BLaER1 treated with 17β-estradiol and CSF1 and Interleukin-3, amounts not matched to agents 10 nM and 100 nM (cell line): Measurements from ENCODE around the gene ADIPOR2.

ENCODE experiments used
- H3K27ac ChIP-seq, 11 experiments: shearing (Covaris generic); formaldehyde crosslinking; 2 replicates each; pipeline ENCODE4 v1.8.1; 2022
- H3K27me3 ChIP-seq, 11 experiments: shearing (Covaris generic); formaldehyde crosslinking; 2 replicates each; pipeline ENCODE4 v1.8.1; 2022
- H3K36me3 ChIP-seq, 11 experiments: shearing (Covaris generic); formaldehyde crosslinking; 2 replicates each; pipeline ENCODE4 v1.8.1; 2022
- H3K4me1 ChIP-seq, 10 experiments: shearing (Covaris generic); formaldehyde crosslinking; 2 replicates each; pipeline ENCODE4 v1.8.1; 2022
- H3K4me2 ChIP-seq, 11 experiments: shearing (Covaris generic); formaldehyde crosslinking; 2 replicates each; pipeline ENCODE4 v1.8.1; 2022
- H3K4me3 ChIP-seq, 10 experiments: shearing (Covaris generic); formaldehyde crosslinking; 2 replicates each; pipeline ENCODE4 v1.8.1; 2022
- H3K9ac ChIP-seq, 11 experiments: shearing (Covaris generic); formaldehyde crosslinking; 2 replicates each; pipeline ENCODE4 v1.8.1; 2022
- H3K9me3 ChIP-seq, 11 experiments: shearing (Covaris generic); formaldehyde crosslinking; replicated peaks in 1 of 11; 2 replicates each; pipeline ENCODE4 v1.8.1; 2022
- H4K20me1 ChIP-seq, 11 experiments: shearing (Covaris generic); formaldehyde crosslinking; 2 replicates each; pipeline ENCODE4 v1.8.1; 2022
- Cebpa-rat ChIP-seq, 11 experiments: shearing (Covaris generic); IDR thresholded peaks; 2 replicates each; pipeline ENCODE4 v1.8.1; 2022

ADIPOR2 gene

GRCh38 chr12:1808036-1808797 lies 117.3 kb downstream of the ADIPOR2 start:
- H3K9me3 ChIP-seq: no peaks in the 10 kb centered on the region
- H3K4me3 ChIP-seq: peak overlapping the region; percentile 14 to 79 (median 66); a peak in 18 of 20 replicates
- no peaks in the 10 kb centered on the region for H4K20me1 ChIP-seq
- H3K27me3 ChIP-seq: no peaks in the 10 kb centered on the region
- peaks cover 0 to 34% (median 9%) of the 10 kb centered on the region in 11 experiments; a peak in 10 of 22 replicates for H3K36me3 ChIP-seq
- peak overlapping the region; percentile 77 to 99 (median 97) for H3K4me2 ChIP-seq
- TF ChIP-seq Cebpa-rat (IDR thresholded peaks at IDR 0.05): no peak
- H3K27ac ChIP-seq: peak overlapping the region; percentile 59 to 100 (median 97); a peak in 21 of 22 replicates
- H3K4me1 ChIP-seq: peaks cover 97 to 100% (median 99%) of the 10 kb centered on the region in 10 experiments
- peak overlapping the region; percentile 58 to 97 (median 92); a peak in 21 of 22 replicates for H3K9ac ChIP-seq

GRCh38 chr12:1808798-1809480 lies 118.1 kb downstream of the ADIPOR2 start:
- Histone ChIP-seq H3K9me3 (no peaks in the 10 kb centered on the region), H3K27me3 (no peaks in the 10 kb centered on the region), H3K36me3 (peaks cover 0 to 27% (median 7%) of the 10 kb centered on the region in 11 experiments; a peak in 9 of 22 replicates), H3K27ac (peak overlapping the region; percentile 66 to 100 (median 97)), H3K4me1 (peaks cover 97 to 100% (median 99%) of the 10 kb centered on the region in 10 experiments), H3K4me2 (peak overlapping the region; percentile 77 to 99 (median 97)), H4K20me1 (no peaks in the 10 kb centered on the region), H3K4me3 (peak overlapping the region; percentile 48 to 79 (median 66); a peak in 18 of 20 replicates), H3K9ac (peak overlapping the region; percentile 84 to 97 (median 92))
- no peak for TF ChIP-seq Cebpa-rat (IDR thresholded peaks at IDR 0.05)

GRCh38 chr12:1809591-1810190 lies 118.8 kb downstream of the ADIPOR2 start:
- Histone ChIP-seq H4K20me1 (no peaks in the 10 kb centered on the region), H3K27ac (peak overlapping the region; percentile 66 to 100 (median 97)), H3K36me3 (peaks cover 0 to 23% (median 4%) of the 10 kb centered on the region in 11 experiments; a peak in 9 of 22 replicates), H3K9ac (peak overlapping the region; percentile 84 to 97 (median 92)), H3K9me3 (no peaks in the 10 kb centered on the region), H3K4me2 (peak overlapping the region; percentile 77 to 99 (median 97)), H3K27me3 (no peaks in the 10 kb centered on the region), H3K4me3 (peak overlapping the region; percentile 48 to 79 (median 66)), H3K4me1 (peaks cover 97 to 100% (median 100%) of the 10 kb centered on the region in 10 experiments)
- TF ChIP-seq Cebpa-rat (IDR thresholded peaks at IDR 0.05): no peak

- H3K9ac ChIP-seq: peak overlapping the region; percentile 84 to 97 (median 92)
- peak overlapping the region; percentile 77 to 99 (median 97) for H3K4me2 ChIP-seq
- H3K4me3 ChIP-seq: peak overlapping the region; percentile 48 to 79 (median 66)
- peaks cover 0 to 17% (median 0%) of the 10 kb centered on the region in 11 experiments; a peak in 7 of 22 replicates for H3K36me3 ChIP-seq
- no peaks in the 10 kb centered on the region for H3K9me3 ChIP-seq
- no peaks in the 10 kb centered on the region for H3K27me3 ChIP-seq
- H3K27ac ChIP-seq: peak overlapping the region; percentile 91 to 100 (median 97)
- no peaks in the 10 kb centered on the region for H4K20me1 ChIP-seq
- no peak for TF ChIP-seq Cebpa-rat (IDR thresholded peaks at IDR 0.05)
- peaks cover 97 to 100% (median 100%) of the 10 kb centered on the region in 10 experiments for H3K4me1 ChIP-seq
Observed at GRCh38 chr12:1810201-1810930, 119.5 kb downstream of the ADIPOR2 start.

GRCh38 chr12:1810931-1811280 lies 120.0 kb downstream of the ADIPOR2 start:
- TF ChIP-seq Cebpa-rat (IDR thresholded peaks at IDR 0.05): no peak
- H3K9me3 ChIP-seq: no peaks in the 10 kb centered on the region
- peak overlapping the region; percentile 48 to 79 (median 66) for H3K4me3 ChIP-seq
- peaks cover 97 to 100% (median 100%) of the 10 kb centered on the region in 10 experiments for H3K4me1 ChIP-seq
- no peaks in the 10 kb centered on the region for H4K20me1 ChIP-seq
- H3K36me3 ChIP-seq: peaks cover 0 to 17% (median 0%) of the 10 kb centered on the region in 11 experiments; a peak in 7 of 22 replicates
- peak overlapping the region; percentile 84 to 97 (median 92) for H3K9ac ChIP-seq
- H3K27me3 ChIP-seq: no peaks in the 10 kb centered on the region
- peak overlapping the region; percentile 77 to 99 (median 97) for H3K4me2 ChIP-seq
- peak overlapping the region; percentile 91 to 100 (median 97) for H3K27ac ChIP-seq

- Histone ChIP-seq H3K27ac (peak overlapping the region; percentile 91 to 100 (median 97)), H3K27me3 (no peaks in the 10 kb centered on the region), H3K4me2 (peak overlapping the region; percentile 77 to 99 (median 97)), H3K4me3 (peak overlapping the region; percentile 48 to 79 (median 66)), H3K9me3 (no peaks in the 10 kb centered on the region), H4K20me1 (no peaks in the 10 kb centered on the region), H3K9ac (peak overlapping the region; percentile 84 to 97 (median 92)), H3K36me3 (peaks cover 0 to 17% (median 0%) of the 10 kb centered on the region in 11 experiments; a peak in 7 of 22 replicates), H3K4me1 (peaks cover 97 to 100% (median 100%) of the 10 kb centered on the region in 10 experiments)
- no peak for TF ChIP-seq Cebpa-rat (IDR thresholded peaks at IDR 0.05)
Observed at GRCh38 chr12:1811281-1811947, 120.5 kb downstream of the ADIPOR2 start.

- Histone ChIP-seq H3K4me3 (peak overlapping the region in 9 of 10 experiments; percentile 55 to 79 (median 68); a peak in 16 of 20 replicates), H3K4me1 (peaks cover 97 to 100% (median 100%) of the 10 kb centered on the region in 10 experiments), H3K4me2 (peak overlapping the region; percentile 77 to 99 (median 97)), H3K27me3 (no peaks in the 10 kb centered on the region), H3K36me3 (peaks cover 0 to 15% (median 0%) of the 10 kb centered on the region in 11 experiments; a peak in 6 of 22 replicates), H4K20me1 (no peaks in the 10 kb centered on the region), H3K27ac (peak overlapping the region; percentile 91 to 100 (median 97)), H3K9me3 (no peaks in the 10 kb centered on the region), H3K9ac (peak overlapping the region; percentile 84 to 97 (median 92))
- no peak for TF ChIP-seq Cebpa-rat (IDR thresholded peaks at IDR 0.05)
Observed at GRCh38 chr12:1811948-1812291, 121.0 kb downstream of the ADIPOR2 start.
